H9 (cell line): ENCODE data around the gene ABHD16A. TPM values are rescaled to one million over a fixed set of nuclear protein-coding genes. Genes with fewer than 3 reads are reported as not detected.

Source experiments
- DNase-seq: peaks from one replicate; pipeline ENCODE4 v3.0.0-alpha.2; 2017
- H2AFZ ChIP-seq: one replicate; pipeline ENCODE4 v1.6.1; 2013; ENCODE audit warnings: mild to moderate bottlenecking, low read length, control low read depth, moderate library complexity
- H2AK5ac ChIP-seq: 2 replicates; pipeline ENCODE4 v1.6.1; 2013; ENCODE audit warnings: low read length, control low read depth, mixed read lengths; ENCODE audit not compliant: insufficient read length
- H2BK120ac ChIP-seq: one replicate; pipeline ENCODE4 v1.6.1; 2013; ENCODE audit warnings: low read depth, mild to moderate bottlenecking, low read length, control low read depth, inconsistent platforms; ENCODE audit not compliant: poor library complexity, severe bottlenecking
- H2BK12ac ChIP-seq: 2 replicates; pipeline ENCODE4 v1.6.1; 2013; ENCODE audit warnings: low read length, control low read depth, mixed read lengths, low read depth; ENCODE audit not compliant: insufficient read length
- H2BK15ac ChIP-seq: 2 replicates; pipeline ENCODE4 v1.6.1; 2013; ENCODE audit warnings: low read depth, low read length, control low read depth
- H2BK20ac ChIP-seq: one replicate; pipeline ENCODE4 v1.6.1; 2013; ENCODE audit warnings: low read depth, mild to moderate bottlenecking, low read length, control low read depth, inconsistent platforms; ENCODE audit not compliant: poor library complexity, severe bottlenecking
- H2BK5ac ChIP-seq: 2 replicates; pipeline ENCODE4 v1.6.1; 2013; ENCODE audit warnings: low read length, control low read depth, mixed read lengths; ENCODE audit not compliant: insufficient read length
- H3K14ac ChIP-seq: 2 replicates; pipeline ENCODE4 v1.6.1; 2013; ENCODE audit warnings: low read length, control low read depth; ENCODE audit not compliant: insufficient read depth
- H3K18ac ChIP-seq: 2 replicates; pipeline ENCODE4 v1.6.1; 2013; ENCODE audit warnings: low read depth, mild to moderate bottlenecking, mixed read lengths, low read length, control low read depth; ENCODE audit not compliant: insufficient read length
- H3K23ac ChIP-seq: 2 replicates; pipeline ENCODE4 v1.6.1; 2013; ENCODE audit warnings: low read length, control low read depth, mixed read lengths, low read depth; ENCODE audit not compliant: insufficient read length
- H3K23me2 ChIP-seq: 2 replicates; pipeline ENCODE4 v1.6.1; 2013; ENCODE audit warnings: low read depth, mild to moderate bottlenecking, mixed read lengths, low read length, control low read depth; ENCODE audit not compliant: insufficient read length, poor library complexity, severe bottlenecking
- H3K27ac ChIP-seq: 2 replicates; pipeline ENCODE4 v1.5.1; 2013; ENCODE audit warnings: low read length, control low read depth, mixed read lengths, low read depth; ENCODE audit not compliant: insufficient read length
- H3K27me3 ChIP-seq: 2 replicates; pipeline ENCODE4 v1.6.1; 2013; ENCODE audit warnings: low read length, control low read depth, inconsistent platforms; ENCODE audit not compliant: insufficient read depth
- H3K4ac ChIP-seq: 2 replicates; pipeline ENCODE4 v1.6.1; 2013; ENCODE audit warnings: low read depth, mild to moderate bottlenecking, control low read depth, inconsistent platforms, low read length, moderate library complexity
- H3K4me1 ChIP-seq: 2 replicates; pipeline ENCODE4 v1.6.1; 2013; ENCODE audit warnings: low read length, control low read depth, inconsistent platforms; ENCODE audit not compliant: insufficient read depth
- H3K4me2 ChIP-seq: 2 replicates; pipeline ENCODE4 v1.6.1; 2013; ENCODE audit warnings: low read length, control low read depth, mixed read lengths; ENCODE audit not compliant: insufficient read length, insufficient read depth
- H3K56ac ChIP-seq: 2 replicates; pipeline ENCODE4 v1.6.1; 2013; ENCODE audit warnings: low read depth, mild to moderate bottlenecking, mixed read lengths, low read length, control low read depth; ENCODE audit not compliant: insufficient read length
- H3K79me1 ChIP-seq: 2 replicates; pipeline ENCODE4 v1.6.1; 2013; ENCODE audit warnings: low read depth, mild to moderate bottlenecking, moderate library complexity, low read length, control low read depth, inconsistent platforms; ENCODE audit not compliant: insufficient read depth, poor library complexity, severe bottlenecking
- H3K79me2 ChIP-seq: 2 replicates; pipeline ENCODE4 v1.6.1; 2013; ENCODE audit warnings: low read length, control low read depth, inconsistent platforms; ENCODE audit not compliant: insufficient read depth
- H3K9ac ChIP-seq: 2 replicates; pipeline ENCODE4 v1.6.1; 2013; ENCODE audit warnings: low read length, control low read depth, mixed read lengths; ENCODE audit not compliant: insufficient read length; ENCODE audit errors: extremely low read depth
- H3K9me3 ChIP-seq: one replicate; pipeline ENCODE4 v1.6.1; 2013; ENCODE audit warnings: low read depth, low read length, inconsistent platforms; ENCODE audit not compliant: control insufficient read depth
- H3T11ph ChIP-seq: one replicate; pipeline ENCODE4 v1.6.1; 2013; ENCODE audit warnings: mild to moderate bottlenecking, low read length, control low read depth, inconsistent platforms
- H4K20me1 ChIP-seq: one replicate; pipeline ENCODE4 v1.6.1; 2013; ENCODE audit not compliant: control insufficient read depth, insufficient read length, insufficient read depth
- H4K5ac ChIP-seq: 2 replicates; pipeline ENCODE4 v1.6.1; 2013; ENCODE audit warnings: low read depth, mild to moderate bottlenecking, mixed read lengths, low read length, control low read depth; ENCODE audit not compliant: insufficient read length
- H4K8ac ChIP-seq: replicated peaks from 2 replicates; pipeline ENCODE4 v1.6.1; 2013; ENCODE audit warnings: low read length, control low read depth, mixed read lengths, low read depth; ENCODE audit not compliant: insufficient read length
- H4K91ac ChIP-seq: 2 replicates; pipeline ENCODE4 v1.6.1; 2013; ENCODE audit warnings: low read depth, mild to moderate bottlenecking, moderate library complexity, mixed read lengths, low read length, control low read depth; ENCODE audit not compliant: insufficient read length
- H3K27ac Mint-ChIP-seq, 3 experiments: 2 replicates in 2 of 3; 3 replicates in 1 of 3; pipeline ENCODE4 v1.8.0; 2020 to 2021; ENCODE audit warnings: mixed read lengths in 3 of 3, mild to moderate bottlenecking in 1 of 3, moderate library complexity in 1 of 3
- H3K27me3 Mint-ChIP-seq: 2 replicates; pipeline ENCODE4 v1.8.0; 2021; ENCODE audit warnings: low read depth, mild to moderate bottlenecking, moderate library complexity, mixed read lengths
- H3K36me3 Mint-ChIP-seq, 3 experiments: 2 replicates in 2 of 3; 3 replicates in 1 of 3; pipeline ENCODE4 v1.8.0; 2020 to 2021; ENCODE audit warnings: low read depth in 3 of 3, mixed read lengths in 3 of 3; ENCODE audit not compliant: insufficient read depth in 1 of 3
- H3K4me1 Mint-ChIP-seq, 2 experiments: 2 replicates each; pipeline ENCODE4 v1.8.0; 2020; ENCODE audit warnings: mixed read lengths in 2 of 2
- H3K4me3 Mint-ChIP-seq, 2 experiments: 2 replicates in 1 of 2; 3 replicates in 1 of 2; pipeline ENCODE4 v1.8.0; 2020 to 2021; ENCODE audit warnings: mild to moderate bottlenecking in 2 of 2, mixed read lengths in 2 of 2, moderate library complexity in 1 of 2
- H3K9me3 Mint-ChIP-seq, 2 experiments: 2 replicates in 1 of 2; 3 replicates in 1 of 2; pipeline ENCODE4 v1.8.0; 2020; ENCODE audit warnings: mild to moderate bottlenecking in 2 of 2, mixed read lengths in 2 of 2, moderate library complexity in 1 of 2
- CTCF ChIP-seq: fragments of 200-600 bp; sonication (generic); conservative IDR thresholded peaks from 3 replicates; pipeline ENCODE4 v1.8.0; 2021; ENCODE audit warnings: antibody characterized with exemption, mild to moderate bottlenecking
- WGBS: extraction: QIAGEN DNeasy Blood & Tissue Kit; methylation state at CpG from one replicate; pipeline ENCODE4 v1.1.7; 2013; ENCODE audit warnings: missing lambda C conversion rate, low lambda C conversion rate, mixed read lengths; ENCODE audit not compliant: insufficient read length; ENCODE audit errors: extremely low coverage; 5-methylcytosine and 5-hydroxymethylcytosine counted together
- total RNA-seq: library from RNA; stranded (reverse); gene quantifications from 2 replicates; pipeline ENCODE4 v1.2.1, GENCODE V29; 2021

The ABHD16A gene
- total RNA-seq, 1 experiment from 2014 or later: 34.4 TPM

- H3K27ac ChIP-seq: no peak overlapping the region
- H3K14ac ChIP-seq: no peak overlapping the region
- H3K27me3 ChIP-seq: no peaks in the 10 kb centered on the region; the same call in 1 of the 2 replicates
- H3K23me2 ChIP-seq: peaks cover 9% of the 10 kb centered on the region
- H2BK5ac ChIP-seq: no peak overlapping the region
- H4K91ac ChIP-seq: no peak overlapping the region
- no peaks in the 10 kb centered on the region for H3K9me3 ChIP-seq
- Mint-ChIP-seq H3K27me3 (peaks cover 17% of the 10 kb centered on the region), H3K27ac (no peak overlapping the region), H3K4me3 (peak overlapping the region in 1 of 2 experiments; percentile 17; a peak in 1 of 5 replicates), H3K4me1 (peaks cover 12 to 17% of the 10 kb centered on the region in 2 experiments), H3K36me3 (peaks cover 10 to 19% (median 16%) of the 10 kb centered on the region in 3 experiments; a peak in 6 of 7 replicates), H3K9me3 (no peaks in the 10 kb centered on the region; a peak in 1 of 5 replicates)
- H3T11ph ChIP-seq: no peak overlapping the region
- no peak overlapping the region for H4K8ac ChIP-seq
- H3K4me1 ChIP-seq: no peaks in the 10 kb centered on the region
- no peak overlapping the region for H3K4ac ChIP-seq
- no peaks in the 10 kb centered on the region for H3K79me1 ChIP-seq
- H2BK12ac ChIP-seq: no peak overlapping the region
- no peak for DNase-seq
- no peak overlapping the region for H3K23ac ChIP-seq
- H2BK20ac ChIP-seq: no peak overlapping the region
- no peak overlapping the region for H3K56ac ChIP-seq
- H2AK5ac ChIP-seq: no peak overlapping the region
- no peaks in the 10 kb centered on the region for H4K20me1 ChIP-seq
- H2BK15ac ChIP-seq: no peak overlapping the region
- H3K18ac ChIP-seq: no peak overlapping the region
- no peak overlapping the region for H3K9ac ChIP-seq
- H3K79me2 ChIP-seq: no peaks in the 10 kb centered on the region
- H4K5ac ChIP-seq: no peak overlapping the region
- WGBS: no CpG with 5 or more reads among the region's 6 CpGs
- no peak overlapping the region for H3K4me2 ChIP-seq
- TF ChIP-seq CTCF: no peak
- no peak overlapping the region for H2BK120ac ChIP-seq
- H2AFZ ChIP-seq: no peak overlapping the region
These were observed 26.2 kb downstream of the ABHD16A start for GRCh38 chr6:31676904-31677303.
